NT2/D1 (cell line): ENCODE measurements around the gene ZBTB18.

ENCODE experiments used
- SUZ12 ChIP-seq: IDR thresholded peaks from 2 replicates; pipeline ENCODE4 v1.6.1; 2011; ENCODE audit not compliant: insufficient read length, insufficient read depth; ENCODE audit errors: extremely low read depth
- YY1 ChIP-seq: IDR thresholded peaks from 2 replicates; pipeline ENCODE4 v1.6.1; 2011; ENCODE audit not compliant: insufficient read length, insufficient read depth
- ZNF274 ChIP-seq: IDR thresholded peaks from 2 replicates; pipeline ENCODE4 v1.6.1; 2011; ENCODE audit warnings: mild to moderate bottlenecking, low read depth, low read length

- no peak for TF ChIP-seq SUZ12
- no peak for TF ChIP-seq YY1
- TF ChIP-seq ZNF274: no peak
These were observed 2.7 kb downstream of the ZBTB18 start for GRCh38 chr1:244053831-244054230.
